HCT116 (cell line): ENCODE results near the gene KNTC1. TPM values are rescaled to one million over a fixed set of nuclear protein-coding genes. Genes with fewer than 3 reads are reported as not detected.

Experiments used
- ATAC-seq: fragments of 200-7000 bp; cut with Tn5 transposase; 2 replicates; pipeline ENCODE4 v1.9.1; 2020; ENCODE audit warnings: mild to moderate bottlenecking, moderate library complexity
- BruUV-seq: library from RNA; stranded (reverse); fragments of 400-500 nt; replicated peaks from 2 replicates; lab custom pipeline; 2021; lab: Mats Ljungman, UMichigan
- CTCF ChIA-PET: fragments of 300-600 bp; sonication (Branson Sonifier 250); formaldehyde crosslinking; loops from one replicate; lab custom pipeline; 2021; ENCODE audit warnings: antibody characterized with exemption; lab: Charles Lee
- POLR2A ChIA-PET: fragments of 300-600, 350-600 bp; sonication (Branson Sonifier 250); formaldehyde crosslinking; loops from one replicate; lab custom pipeline; 2021; ENCODE audit warnings: antibody characterized with exemption; lab: Charles Lee
- RAD21 ChIA-PET, 2 experiments: fragments of 300-600 bp; sonication (Branson Sonifier 250); formaldehyde crosslinking; loops; one replicate each; lab custom pipeline; 2023; ENCODE audit warnings: low total read pairs in 2 of 2; ENCODE audit not compliant: uncharacterized antibody in 2 of 2, unreplicated experiment in 2 of 2, low non-redundant PET in 1 of 2; lab: Charles Lee
- DNase-seq: peaks from one replicate; pipeline ENCODE4 v3.0.0-alpha.2; 2010; ENCODE audit warnings: low read depth, low spot score
- H2AFZ ChIP-seq: fragments of 200-600 bp; shearing (Covaris generic), sonication (generic); 2 replicates; pipeline ENCODE4 v1.6.1; 2017; ENCODE audit warnings: low read depth, mixed run types, mixed read lengths, antibody characterized with exemption, low read length; ENCODE audit not compliant: poor library complexity, severe bottlenecking
- H3K27ac ChIP-seq: 2 replicates; pipeline ENCODE4 v1.5.1; 2012; ENCODE audit warnings: low read depth, low read length
- H3K27me3 ChIP-seq: fragments of 200-600 bp; sonication (generic); 2 replicates; pipeline ENCODE4 v1.6.1; 2016; ENCODE audit warnings: mixed run types, low read length, mixed read lengths; ENCODE audit not compliant: insufficient read depth
- H3K36me3 ChIP-seq, 2 experiments: fragments of 200-500 bp in 1 of 2; fragments of 200-600 bp in 1 of 2; sonication (Bioruptor generic) in 1 of 2; sonication (generic) in 1 of 2; 2 replicates each; pipeline versions ENCODE4 v1.5.1 to v1.6.1; 2014 to 2016; ENCODE audit warnings: low read length in 2 of 2, inconsistent platforms in 1 of 2, mixed read lengths in 1 of 2, mixed run types in 1 of 2; ENCODE audit not compliant: insufficient read depth in 2 of 2, control insufficient read depth in 1 of 2
- H3K4me1 ChIP-seq, 2 experiments: fragments of 200-600 bp in 1 of 2; sonication (generic) in 1 of 2; 2 replicates each; pipeline versions ENCODE4 v1.5.1 to v1.6.1; 2012 to 2017; ENCODE audit warnings: low read length in 2 of 2, inconsistent platforms in 1 of 2, mild to moderate bottlenecking in 1 of 2, mixed read lengths in 1 of 2, mixed run types in 1 of 2, moderate library complexity in 1 of 2; ENCODE audit not compliant: insufficient read depth in 2 of 2, control insufficient read depth in 1 of 2
- H3K4me2 ChIP-seq: fragments of 200-600 bp; sonication (generic); 2 replicates; pipeline ENCODE4 v1.6.1; 2017; ENCODE audit warnings: mixed run types, low read length, mixed read lengths
- H3K4me3 ChIP-seq, 2 experiments: fragments of 200-600 bp in 1 of 2; sonication (generic) in 1 of 2; replicated peaks in 1 of 2; 2 replicates each; pipeline ENCODE4 v1.5.1; 2011 to 2016; ENCODE audit warnings: low read length in 2 of 2, control low read depth in 1 of 2, low read depth in 1 of 2, mild to moderate bottlenecking in 1 of 2, mixed read lengths in 1 of 2, mixed run types in 1 of 2
- H3K79me2 ChIP-seq: fragments of 200-600 bp; sonication (generic); 2 replicates; pipeline ENCODE4 v1.6.1; 2017; ENCODE audit warnings: mild to moderate bottlenecking, mixed run types, low read length, moderate library complexity, mixed read lengths; ENCODE audit not compliant: insufficient read depth
- H3K9ac ChIP-seq: fragments of 200-600 bp; sonication (generic); 2 replicates; pipeline ENCODE4 v1.6.1; 2016; ENCODE audit warnings: low read length, mixed read lengths
- H3K9me2 ChIP-seq: fragments of 200-600 bp; sonication (generic), shearing (Covaris generic); 2 replicates; pipeline ENCODE4 v1.6.1; 2017; ENCODE audit warnings: mixed run types, mild to moderate bottlenecking, moderate library complexity; ENCODE audit not compliant: insufficient read depth
- H3K9me3 ChIP-seq, 2 experiments: fragments of 200-500 bp in 1 of 2; fragments of 200-600 bp in 1 of 2; sonication (Bioruptor generic) in 1 of 2; sonication (generic) in 1 of 2; 2 replicates each; pipeline ENCODE4 v1.6.1; 2014 to 2017; ENCODE audit warnings: low read length in 2 of 2, mixed read lengths in 2 of 2, inconsistent platforms in 1 of 2, low read depth in 1 of 2, mild to moderate bottlenecking in 1 of 2, mixed run types in 1 of 2, moderate library complexity in 1 of 2; ENCODE audit not compliant: control insufficient read depth in 1 of 2, insufficient read depth in 1 of 2
- H4K20me1 ChIP-seq: fragments of 200-600 bp; sonication (generic), shearing (Covaris generic); 2 replicates; pipeline ENCODE4 v1.6.1; 2017; ENCODE audit warnings: mixed run types, mild to moderate bottlenecking, moderate library complexity; ENCODE audit not compliant: insufficient read depth
- ATF3 ChIP-seq: IDR thresholded peaks from 2 replicates; pipeline ENCODE4 v1.6.1; 2012
- CEBPB ChIP-seq: IDR thresholded peaks from 2 replicates; pipeline ENCODE4 v1.6.1; 2012; ENCODE audit warnings: low read depth
- CTCF ChIP-seq, 3 experiments: fragments of 200-600 bp in 1 of 3; sonication (generic) in 1 of 3; IDR thresholded peaks in 2 of 3; conservative IDR thresholded peaks in 1 of 3; 2 replicates each; pipeline ENCODE4 v1.5.1; 2012 to 2017; ENCODE audit warnings: low read depth in 2 of 3, low read length in 2 of 3, antibody characterized with exemption in 1 of 3, borderline replicate concordance in 1 of 3, control low read depth in 1 of 3, mild to moderate bottlenecking in 1 of 3, mixed read lengths in 1 of 3, mixed run types in 1 of 3, moderate library complexity in 1 of 3; ENCODE audit not compliant: insufficient read depth in 1 of 3
- EZH2 ChIP-seq: fragments of 200-600 bp; sonication (generic); IDR thresholded peaks from 2 replicates; pipeline ENCODE4 v1.6.1; 2017; ENCODE audit warnings: antibody characterized with exemption, mixed run types
- FOSL1 ChIP-seq: IDR thresholded peaks from 2 replicates; pipeline ENCODE4 v1.6.1; 2012; ENCODE audit warnings: low read depth
- RAD21 ChIP-seq: IDR thresholded peaks from 2 replicates; pipeline ENCODE4 v1.6.1; 2012; ENCODE audit warnings: low read depth, mild to moderate bottlenecking
- REST ChIP-seq: IDR thresholded peaks from 2 replicates; pipeline ENCODE4 v1.6.1; 2012; ENCODE audit warnings: low read depth
- SIN3A ChIP-seq: IDR thresholded peaks from 2 replicates; pipeline ENCODE4 v1.6.1; 2012; ENCODE audit warnings: low read depth
- YY1 ChIP-seq: IDR thresholded peaks from 2 replicates; pipeline ENCODE4 v1.6.1; 2011; ENCODE audit warnings: low read length, low read depth, moderate library complexity, mild to moderate bottlenecking; ENCODE audit not compliant: insufficient replicate concordance; ENCODE audit errors: extremely low read depth
- intact Hi-C: fragments of 100-400 bp; cut with micrococcal nuclease; formaldehyde crosslinking; loops from 2 replicates; pipeline ENCODE4 v1.10.0; 2022
- total RNA-seq: library from RNA; stranded (reverse); gene quantifications from one replicate; pipeline ENCODE4 v1.2.1, GENCODE V29; 2021; ENCODE audit not compliant: unreplicated experiment

Gene KNTC1
- total RNA-seq, 1 experiment from 2014 or later = 70.2 TPM

GRCh38 chr12:122480753-122481152 lies 46.3 kb upstream of the KNTC1 start (continued):
- no peak for TF ChIP-seq CTCF (IDR thresholded peaks at IDR 0.05 in 2 of 3, conservative IDR thresholded peaks at IDR 0.05 in 1 of 3; ENCODE audit: borderline replicate concordance in 1 of 3, insufficient read depth in 1 of 3, low read depth in 2 of 3, low read length in 2 of 3)
- no peak for TF ChIP-seq ATF3
- no peak for TF ChIP-seq EZH2
- no peak for TF ChIP-seq CEBPB
- TF ChIP-seq REST = no peak
- TF ChIP-seq YY1 = no peak

GRCh38 chr12:122481861-122482260 lies 45.2 kb upstream of the KNTC1 start:
- no peak overlapping the region for H3K4me3 ChIP-seq
- no peak overlapping the region for H3K9ac ChIP-seq
- RAD21 ChIA-PET = no interaction called here
- TF ChIP-seq SIN3A (no peak), RAD21 (no peak), FOSL1 (no peak)
- no peak for DNase-seq
- CTCF ChIA-PET = no interaction called here
- peaks cover 34 to 37% of the 10 kb centered on the region in 2 experiments; a peak in 3 of 4 replicates for H3K36me3 ChIP-seq
- intact Hi-C loops = no loop called here
- ATAC-seq = no peak
- H3K9me3 ChIP-seq = no peaks in the 10 kb centered on the region
- no peak overlapping the region for H3K4me2 ChIP-seq
- BruUV-seq = no TSS peak
- no peaks in the 10 kb centered on the region for H3K9me2 ChIP-seq
- H2AFZ ChIP-seq = no peak overlapping the region
- H3K79me2 ChIP-seq = no peaks in the 10 kb centered on the region
- no peaks in the 10 kb centered on the region for H3K27me3 ChIP-seq
- H3K27ac ChIP-seq = no peak overlapping the region
- no peaks in the 10 kb centered on the region for H3K4me1 ChIP-seq
- H4K20me1 ChIP-seq = no peaks in the 10 kb centered on the region
- POLR2A ChIA-PET = no interaction called here
